Heart right ventricle (tissue), 16 donors: ENCODE data around the gene DNAH12. TPM values are rescaled to one million over a fixed set of nuclear protein-coding genes. Genes with fewer than 3 reads are reported as not detected.
"Not testable (repeated sequence)": the region's sequence is repeated elsewhere in the genome, so short reads cannot be mapped to it uniquely, and the experiment has no call there.

Experiments used
- ATAC-seq, 8 donors: fragments of 200-7000 bp; cut with Tn5 transposase; one replicate each; pipeline ENCODE4 v1.9.1; 2020; ENCODE audit warnings: mild to moderate bottlenecking in 8 of 8, moderate library complexity in 8 of 8, moderate number of reproducible peaks in 1 of 8
- DNase-seq, 2 donors: peaks; one replicate each; pipeline ENCODE4 v3.0.0-alpha.2; 2020
- H3K27ac ChIP-seq, 10 donors: fragments of 200-600 bp; sonication (generic) in 2 of 10; one replicate each; pipeline versions ENCODE4 v1.5.0 to v1.8.0; 2020 to 2022; ENCODE audit warnings: mild to moderate bottlenecking in 3 of 10
- H3K27me3 ChIP-seq, 7 donors: fragments of 200-600 bp; one replicate each; pipeline ENCODE4 v1.8.0; 2021 to 2022; ENCODE audit warnings: mild to moderate bottlenecking in 2 of 7
- H3K36me3 ChIP-seq, 9 donors: fragments of 200-600 bp; sonication (generic) in 1 of 9; one replicate each; pipeline versions ENCODE4 v1.5.0 to v1.8.0; 2020 to 2022; ENCODE audit warnings: mild to moderate bottlenecking in 2 of 9
- H3K4me1 ChIP-seq, 9 donors: fragments of 200-600 bp; sonication (generic) in 1 of 9; one replicate each; pipeline versions ENCODE4 v1.5.0 to v1.8.0; 2020 to 2022; ENCODE audit warnings: mild to moderate bottlenecking in 4 of 9
- H3K4me3 ChIP-seq, 10 donors: fragments of 200-600 bp; sonication (generic) in 2 of 10; one replicate each; pipeline versions ENCODE4 v1.5.0 to v1.8.0; 2020 to 2022; ENCODE audit warnings: mild to moderate bottlenecking in 7 of 10, moderate library complexity in 2 of 10
- H3K9me3 ChIP-seq, 11 donors: fragments of 200-600 bp in 10 of 11; sonication (generic) in 2 of 11; one replicate each; pipeline versions ENCODE4 v1.5.0 to v1.8.0; 2013 to 2022; ENCODE audit warnings: mild to moderate bottlenecking in 2 of 11, control low read depth in 1 of 11, moderate library complexity in 1 of 11
- CTCF ChIP-seq, 9 donors: fragments of 200-600 bp; sonication (generic) in 2 of 9; IDR thresholded peaks; one replicate each; pipeline versions ENCODE4 v1.5.0 to v1.8.0; 2021 to 2022; ENCODE audit warnings: antibody characterized with exemption in 9 of 9, mild to moderate bottlenecking in 5 of 9, moderate library complexity in 1 of 9
- WGBS, 2 donors: extraction: QIAGEN DNeasy Blood & Tissue Kit; methylation state at CpG; one replicate each; pipeline ENCODE4 v1.1.7; 2013; ENCODE audit warnings: inconsistent platforms in 1 of 2; 5-methylcytosine and 5-hydroxymethylcytosine counted together
- intact Hi-C, 10 donors: fragments of 100-400 bp; cut with DNase I; formaldehyde crosslinking; loops; one replicate each; pipeline versions ENCODE4 v1.11.1 to v1.14.2; 2022
- polyA plus RNA-seq, 2 donors: library from polyadenylated mRNA; stranded (reverse); fragments of 200-250 nt; gene quantifications; one replicate each; pipeline ENCODE4 v1.2.3, GENCODE V29; 2013
- total RNA-seq, 10 donors: library from RNA; stranded (reverse); fragmentation: NEBNext Ultra II Directional in 3 of 10; extraction: Animal tissue kit (Norgen Biotek cat#: 25700) in 3 of 10; gene quantifications; one replicate each; pipeline versions ENCODE4 v1.2.1 to v1.2.4, GENCODE V29; 2021 to 2023
- donor health status: Arrhythmogenic right ventricular cardiomyopathy.
- donor health status: ischemic (EF 13 %, LVEDD 7.1; RV severe dilation, severe dysfunction).
- donor health status: healthy with polysubstance abuse.
- donor health status: DM: no; HTN: yes; CAD: no.
- donor health status: DM: no; HTN: no; CAD: no.
- donor health status: ischemic (EF 25% LVEDD 6.9; RV normal size, moderate dysfunction).
- donor health status: ischemic (EF 25% LVEDD 5.7; RV mildly dilated, moderate dysfunction).
- donor health status: healthy.
- donor health status: DM: yes; HTN: yes; CAD: no.
- donor health status: Ischemic cardiomyopathy.
- donor health status: ischemic (EF 35%, LVEDD 5.7; RV mildly dilated, moderate dysfunction).
- donor health status: nonischemic (EF 11% LVEDD 7.7; RV severe dilation, severe dysfunction).
- donor health status: DM: yes; HTN: yes; CAD: no.
- donor health status: PGD.
- donor health status: ischemic (EF 29% LVEDD 5.4; RV normal size, mild dysfunction).
- donor health status: nonischemic (EF 23%, LVEDD 6.1; RV moderate dilation, normal function).

Gene DNAH12
- total and polyA plus RNA-seq, 12 donors: 0.01 to 0.44 (median 0.12) TPM; not detected in 4

GRCh38 chr3:57500506-57500905 is 43.6 kb downstream of the DNAH12 start:
- ATAC-seq: no peak
- peaks cover 0 to 2% (median 0%) of the 10 kb centered on the region in 7 donors for H3K27me3 ChIP-seq
- H3K4me1 ChIP-seq: no peaks in the 10 kb centered on the region
- intact Hi-C loops: no loop called here
- DNase-seq: no peak
- H3K27ac ChIP-seq: no peak overlapping the region
- H3K4me3 ChIP-seq: no peak overlapping the region
- H3K9me3 ChIP-seq: no peaks in the 10 kb centered on the region
- no peak for TF ChIP-seq CTCF (IDR thresholded peaks at IDR 0.05)
- H3K36me3 ChIP-seq: no peaks in the 10 kb centered on the region
- WGBS, 2 donors: 34% methylated on average over 2 of the region's 2 CpGs

- DNase-seq (no peak), ATAC-seq (no peak)
- no peaks in the 10 kb centered on the region for H3K27me3 ChIP-seq
- no peak for TF ChIP-seq CTCF (IDR thresholded peaks at IDR 0.05)
- H3K36me3 ChIP-seq: no peaks in the 10 kb centered on the region
- no peaks in the 10 kb centered on the region for H3K9me3 ChIP-seq
- H3K27ac ChIP-seq: no peak overlapping the region
- no peaks in the 10 kb centered on the region for H3K4me1 ChIP-seq
- no peak overlapping the region for H3K4me3 ChIP-seq
- intact Hi-C loops: no loop called here
Measured at GRCh38 chr3:57497904-57498303, 46.2 kb downstream of the DNAH12 start.

GRCh38 chr3:57484563-57484962 is 59.6 kb downstream of the DNAH12 start:
- peaks cover 0 to 3% (median 0%) of the 10 kb centered on the region in 11 donors for H3K9me3 ChIP-seq
- no peak for TF ChIP-seq CTCF (IDR thresholded peaks at IDR 0.05)

GRCh38 chr3:57477193-57477592 is 67.0 kb downstream of the DNAH12 start:
- DNase-seq, H3K4me3 ChIP-seq, intact Hi-C loops, H3K4me1 ChIP-seq, H3K36me3 ChIP-seq, ATAC-seq, H3K27ac ChIP-seq, H3K27me3 ChIP-seq: not testable (repeated sequence)
- H3K9me3 ChIP-seq: peaks cover 0 to 27% (median 0%) of the 10 kb centered on the region in 11 donors
- 98% methylated on average over 13 of the region's 13 CpGs for WGBS, 2 donors

More at GRCh38 chr3:57484563-57484962, 59.6 kb downstream of the DNAH12 start:
- no peak for DNase-seq
- ATAC-seq: no peak
- Histone ChIP-seq H3K4me3 (no peak overlapping the region), H3K27ac (no peak overlapping the region), H3K27me3 (no peaks in the 10 kb centered on the region), H3K4me1 (no peaks in the 10 kb centered on the region), H3K36me3 (no peaks in the 10 kb centered on the region)
- intact Hi-C loops: no loop called here
- 88 to 95% methylated on average over 1 of the region's 1 CpG for WGBS, 2 donors

- Histone ChIP-seq H3K27me3 (peaks cover 0 to 2% (median 0%) of the 10 kb centered on the region in 7 donors), H3K27ac (no peak overlapping the region), H3K4me1 (no peaks in the 10 kb centered on the region), H3K4me3 (no peak overlapping the region), H3K9me3 (no peaks in the 10 kb centered on the region), H3K36me3 (no peaks in the 10 kb centered on the region)
- no peak for ATAC-seq
- no peak for DNase-seq
- intact Hi-C loops: no loop called here
- no peak for TF ChIP-seq CTCF (IDR thresholded peaks at IDR 0.05)
- 76% methylated on average over 4 of the region's 4 CpGs for WGBS, 2 donors
Measured at GRCh38 chr3:57464801-57465200, 79.3 kb downstream of the DNAH12 start.
